ENCODE results near the gene APP. TPM values are rescaled to one million over a fixed set of nuclear protein-coding genes. Genes with fewer than 3 reads are reported as not detected.

APP gene
- total RNA-seq, 1 experiment from 2014 or later: 560 TPM

DNA sequence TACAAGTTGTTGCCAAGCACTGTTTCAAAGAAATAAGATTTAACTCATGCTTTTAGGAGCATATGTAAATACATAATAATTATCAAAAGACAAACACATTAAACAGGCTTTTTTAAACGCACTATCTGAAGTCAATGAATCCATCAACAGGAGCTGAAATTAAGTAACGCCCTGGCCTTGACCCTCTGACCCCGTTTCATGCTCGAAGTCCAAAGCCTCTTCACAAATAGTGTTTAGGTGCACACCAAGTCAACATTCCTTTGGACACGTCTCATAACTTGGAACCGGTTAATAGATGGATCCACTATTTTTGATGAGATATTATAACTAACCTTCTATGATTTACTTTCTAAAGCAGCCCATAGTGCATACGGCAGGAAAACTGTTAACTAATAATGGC, 226.5 kb downstream of the APP start:
- ChIA-PET POLR2A (no interaction called here), CTCF (no interaction called here)
- H3K4me3 Mint-ChIP-seq: no peak overlapping the region
- H3K27ac Mint-ChIP-seq: no peak overlapping the region
- DNase-seq (ENCODE audit: low spot score): no peak
- no peaks in the 10 kb centered on the region for H3K27me3 Mint-ChIP-seq (ENCODE audit: low read depth)
- no peak for ATAC-seq
- TF ChIP-seq ZNF232 (CRISPR knock-in tag; IDR thresholded peaks at IDR 0.05) (no peak), NFATC4 (CRISPR knock-in tag; IDR thresholded peaks at IDR 0.05) (no peak), MLX (CRISPR knock-in tag; IDR thresholded peaks at IDR 0.05) (no peak), NR2C2 (CRISPR knock-in tag; IDR thresholded peaks at IDR 0.05) (no peak), ARID4B (CRISPR knock-in tag; IDR thresholded peaks at IDR 0.05; ENCODE audit: borderline replicate concordance) (no peak), OVOL2 (CRISPR knock-in tag; IDR thresholded peaks at IDR 0.05; ENCODE audit: borderline replicate concordance) (no peak), KAT7 (CRISPR knock-in tag; IDR thresholded peaks at IDR 0.05; ENCODE audit: borderline replicate concordance) (no peak), ZNF317 (CRISPR knock-in tag; IDR thresholded peaks at IDR 0.05; ENCODE audit: borderline replicate concordance, low read depth) (no peak), SP1 (CRISPR knock-in tag; conservative IDR thresholded peaks at IDR 0.05) (no peak), CREM (CRISPR knock-in tag; IDR thresholded peaks at IDR 0.05) (no peak), PRDM15 (CRISPR knock-in tag; IDR thresholded peaks at IDR 0.05) (no peak), CREB1 (CRISPR knock-in tag; IDR thresholded peaks at IDR 0.05) (no peak), SMAD4 (CRISPR knock-in tag; IDR thresholded peaks at IDR 0.05) (no peak)
- TF ChIP-seq, protein P1, sequence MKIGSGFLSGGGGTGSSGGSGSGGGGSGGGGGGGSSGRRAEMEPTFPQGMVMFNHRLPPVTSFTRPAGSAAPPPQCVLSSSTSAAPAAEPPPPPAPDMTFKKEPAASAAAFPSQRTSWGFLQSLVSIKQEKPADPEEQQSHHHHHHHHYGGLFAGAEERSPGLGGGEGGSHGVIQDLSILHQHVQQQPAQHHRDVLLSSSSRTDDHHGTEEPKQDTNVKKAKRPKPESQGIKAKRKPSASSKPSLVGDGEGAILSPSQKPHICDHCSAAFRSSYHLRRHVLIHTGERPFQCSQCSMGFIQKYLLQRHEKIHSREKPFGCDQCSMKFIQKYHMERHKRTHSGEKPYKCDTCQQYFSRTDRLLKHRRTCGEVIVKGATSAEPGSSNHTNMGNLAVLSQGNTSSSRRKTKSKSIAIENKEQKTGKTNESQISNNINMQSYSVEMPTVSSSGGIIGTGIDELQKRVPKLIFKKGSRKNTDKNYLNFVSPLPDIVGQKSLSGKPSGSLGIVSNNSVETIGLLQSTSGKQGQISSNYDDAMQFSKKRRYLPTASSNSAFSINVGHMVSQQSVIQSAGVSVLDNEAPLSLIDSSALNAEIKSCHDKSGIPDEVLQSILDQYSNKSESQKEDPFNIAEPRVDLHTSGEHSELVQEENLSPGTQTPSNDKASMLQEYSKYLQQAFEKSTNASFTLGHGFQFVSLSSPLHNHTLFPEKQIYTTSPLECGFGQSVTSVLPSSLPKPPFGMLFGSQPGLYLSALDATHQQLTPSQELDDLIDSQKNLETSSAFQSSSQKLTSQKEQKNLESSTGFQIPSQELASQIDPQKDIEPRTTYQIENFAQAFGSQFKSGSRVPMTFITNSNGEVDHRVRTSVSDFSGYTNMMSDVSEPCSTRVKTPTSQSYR (CRISPR knock-in tag; IDR thresholded peaks at IDR 0.05): no peak
- TF ChIP-seq, protein P2, sequence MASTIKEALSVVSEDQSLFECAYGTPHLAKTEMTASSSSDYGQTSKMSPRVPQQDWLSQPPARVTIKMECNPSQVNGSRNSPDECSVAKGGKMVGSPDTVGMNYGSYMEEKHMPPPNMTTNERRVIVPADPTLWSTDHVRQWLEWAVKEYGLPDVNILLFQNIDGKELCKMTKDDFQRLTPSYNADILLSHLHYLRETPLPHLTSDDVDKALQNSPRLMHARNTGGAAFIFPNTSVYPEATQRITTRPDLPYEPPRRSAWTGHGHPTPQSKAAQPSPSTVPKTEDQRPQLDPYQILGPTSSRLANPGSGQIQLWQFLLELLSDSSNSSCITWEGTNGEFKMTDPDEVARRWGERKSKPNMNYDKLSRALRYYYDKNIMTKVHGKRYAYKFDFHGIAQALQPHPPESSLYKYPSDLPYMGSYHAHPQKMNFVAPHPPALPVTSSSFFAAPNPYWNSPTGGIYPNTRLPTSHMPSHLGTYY (CRISPR knock-in tag; IDR thresholded peaks at IDR 0.05): no peak
- TF ChIP-seq, protein P3, sequence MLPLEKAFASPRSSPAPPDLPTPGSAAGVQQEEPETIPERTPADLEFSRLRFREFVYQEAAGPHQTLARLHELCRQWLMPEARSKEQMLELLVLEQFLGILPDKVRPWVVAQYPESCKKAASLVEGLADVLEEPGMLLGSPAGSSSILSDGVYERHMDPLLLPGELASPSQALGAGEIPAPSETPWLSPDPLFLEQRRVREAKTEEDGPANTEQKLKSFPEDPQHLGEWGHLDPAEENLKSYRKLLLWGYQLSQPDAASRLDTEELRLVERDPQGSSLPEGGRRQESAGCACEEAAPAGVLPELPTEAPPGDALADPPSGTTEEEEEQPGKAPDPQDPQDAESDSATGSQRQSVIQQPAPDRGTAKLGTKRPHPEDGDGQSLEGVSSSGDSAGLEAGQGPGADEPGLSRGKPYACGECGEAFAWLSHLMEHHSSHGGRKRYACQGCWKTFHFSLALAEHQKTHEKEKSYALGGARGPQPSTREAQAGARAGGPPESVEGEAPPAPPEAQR (CRISPR knock-in tag; IDR thresholded peaks at IDR 0.05): no peak
- TF ChIP-seq, protein P4, sequence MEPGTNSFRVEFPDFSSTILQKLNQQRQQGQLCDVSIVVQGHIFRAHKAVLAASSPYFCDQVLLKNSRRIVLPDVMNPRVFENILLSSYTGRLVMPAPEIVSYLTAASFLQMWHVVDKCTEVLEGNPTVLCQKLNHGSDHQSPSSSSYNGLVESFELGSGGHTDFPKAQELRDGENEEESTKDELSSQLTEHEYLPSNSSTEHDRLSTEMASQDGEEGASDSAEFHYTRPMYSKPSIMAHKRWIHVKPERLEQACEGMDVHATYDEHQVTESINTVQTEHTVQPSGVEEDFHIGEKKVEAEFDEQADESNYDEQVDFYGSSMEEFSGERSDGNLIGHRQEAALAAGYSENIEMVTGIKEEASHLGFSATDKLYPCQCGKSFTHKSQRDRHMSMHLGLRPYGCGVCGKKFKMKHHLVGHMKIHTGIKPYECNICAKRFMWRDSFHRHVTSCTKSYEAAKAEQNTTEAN (CRISPR knock-in tag; IDR thresholded peaks at IDR 0.05): no peak
- peaks cover 16% of the 10 kb centered on the region for H3K4me1 Mint-ChIP-seq
- H3K9me3 Mint-ChIP-seq: no peaks in the 10 kb centered on the region; the same call in 1 of the 2 replicates
- peaks cover 32% of the 10 kb centered on the region for H3K36me3 Mint-ChIP-seq
